Mesendoderm (in vitro differentiated cells): ENCODE results near the gene OR13A1. TPM values are rescaled to one million over a fixed set of nuclear protein-coding genes. Genes with fewer than 3 reads are reported as not detected.
"Not testable (repeated sequence)": the region's sequence is repeated elsewhere in the genome, so short reads cannot be mapped to it uniquely, and the experiment has no call there.

ENCODE experiments used
- DNase-seq: peaks from one replicate; pipeline ENCODE4 v3.0.0; 2013
- H2AK5ac ChIP-seq: 2 replicates; pipeline ENCODE4 v1.6.1; 2013; ENCODE audit warnings: low read length, inconsistent platforms
- H2BK120ac ChIP-seq: 2 replicates; pipeline ENCODE4 v1.6.1; 2013; ENCODE audit warnings: low read depth, mild to moderate bottlenecking, low read length, moderate library complexity, mixed read lengths
- H2BK15ac ChIP-seq: replicated peaks from 2 replicates; pipeline ENCODE4 v1.6.1; 2013; ENCODE audit warnings: low read depth, mild to moderate bottlenecking, moderate library complexity
- H2BK5ac ChIP-seq: 2 replicates; pipeline ENCODE4 v1.6.1; 2013; ENCODE audit warnings: low read length, inconsistent platforms
- H3K18ac ChIP-seq: 2 replicates; pipeline ENCODE4 v1.6.1; 2013; ENCODE audit warnings: mild to moderate bottlenecking, low read length, mixed read lengths
- H3K23ac ChIP-seq: one replicate; pipeline ENCODE4 v1.6.1; 2013; ENCODE audit warnings: low read length
- H3K27ac ChIP-seq: 2 replicates; pipeline ENCODE4 v1.5.1; 2013; ENCODE audit warnings: low read depth, mild to moderate bottlenecking, inconsistent platforms, low read length, moderate library complexity
- H3K27me3 ChIP-seq: 2 replicates; pipeline ENCODE4 v1.6.1; 2013; ENCODE audit warnings: low read length, control low read depth, mild to moderate bottlenecking, inconsistent platforms; ENCODE audit not compliant: insufficient read depth, poor library complexity
- H3K36me3 ChIP-seq: 2 replicates; pipeline ENCODE4 v1.6.1; 2013; ENCODE audit warnings: low read length, inconsistent platforms; ENCODE audit not compliant: control insufficient read depth, insufficient read depth
- H3K4ac ChIP-seq: one replicate; pipeline ENCODE4 v1.6.1; 2013; ENCODE audit warnings: low read depth, mild to moderate bottlenecking, low read length, moderate library complexity
- H3K4me1 ChIP-seq: 2 replicates; pipeline ENCODE4 v1.6.1; 2013; ENCODE audit warnings: low read depth, low read length, inconsistent platforms; ENCODE audit not compliant: control insufficient read depth
- H3K4me2 ChIP-seq: 2 replicates; pipeline ENCODE4 v1.6.1; 2013; ENCODE audit warnings: low read length
- H3K4me3 ChIP-seq: 2 replicates; pipeline ENCODE4 v1.5.1; 2013; ENCODE audit warnings: mild to moderate bottlenecking, low read length
- H3K56ac ChIP-seq: one replicate; pipeline ENCODE4 v1.6.1; 2013; ENCODE audit warnings: low read length
- H3K79me1 ChIP-seq: 2 replicates; pipeline ENCODE4 v1.6.1; 2013; ENCODE audit warnings: low read length, inconsistent platforms
- H3K79me2 ChIP-seq: 2 replicates; pipeline ENCODE4 v1.6.1; 2013; ENCODE audit warnings: mild to moderate bottlenecking, low read length; ENCODE audit not compliant: control insufficient read depth, insufficient read depth
- H3K9ac ChIP-seq: 2 replicates; pipeline ENCODE4 v1.6.1; 2013; ENCODE audit warnings: low read length, inconsistent platforms
- H4K5ac ChIP-seq: one replicate; pipeline ENCODE4 v1.6.1; 2013; ENCODE audit warnings: low read length
- H4K8ac ChIP-seq: one replicate; pipeline ENCODE4 v1.6.1; 2013; ENCODE audit warnings: low read depth, mild to moderate bottlenecking, control low read depth, low read length, moderate library complexity
- WGBS: extraction: QIAGEN DNeasy Blood & Tissue Kit; methylation state at CpG from one replicate; pipeline ENCODE4 v1.1.7; 2013; ENCODE audit warnings: low lambda C conversion rate, missing lambda C conversion rate; ENCODE audit not compliant: insufficient coverage; ENCODE audit errors: extremely low coverage; 5-methylcytosine and 5-hydroxymethylcytosine counted together
- polyA plus RNA-seq, 2 experiments: library from polyadenylated mRNA; stranded (reverse); fragments of 200-250 nt; gene quantifications; one replicate each; pipeline ENCODE4 v1.2.3, GENCODE V29; 2013

The OR13A1 gene
- 0.03 TPM for polyA plus RNA-seq (2013, experiment 1 of 2)
- polyA plus RNA-seq (2013, experiment 2 of 2), result 0.01 TPM

GRCh38 chr10:45315508-45315907 is at the start of gene OR13A1:
TSS of gene OR13A1 (minus strand) at chr10:45315608. CDS start at chr10:45304422, 11,186 bp downstream.
- no peak within 1 kb of the TSS for H4K5ac ChIP-seq
- H3K79me1 ChIP-seq, result no peaks in the 10 kb centered on the region
- H2BK120ac ChIP-seq, result no peak within 1 kb of the TSS
- no peak within 1 kb of the TSS for H2BK15ac ChIP-seq
- no peak within 1 kb of the TSS for H3K4me3 ChIP-seq
- no peak within 1 kb of the TSS for H3K27ac ChIP-seq
- DNase-seq, result no peak
- no peak within 1 kb of the TSS for H2AK5ac ChIP-seq
- no peak within 1 kb of the TSS for H4K8ac ChIP-seq
- no peak within 1 kb of the TSS for H3K9ac ChIP-seq
- no peak within 1 kb of the TSS for H3K56ac ChIP-seq
- H3K79me2 ChIP-seq, result no peaks in the 10 kb centered on the region
- no peak within 1 kb of the TSS for H3K18ac ChIP-seq
- no CpG with 5 or more reads among the region's 2 CpGs for WGBS
- no peaks in the 10 kb centered on the region for H3K36me3 ChIP-seq
- no peak within 1 kb of the TSS for H2BK5ac ChIP-seq
- H3K4me2 ChIP-seq, result no peak within 1 kb of the TSS
- no peak within 1 kb of the TSS for H3K4ac ChIP-seq
- H3K23ac ChIP-seq, result no peak within 1 kb of the TSS
- no peaks in the 10 kb centered on the region for H3K4me1 ChIP-seq
- no peaks in the 10 kb centered on the region for H3K27me3 ChIP-seq

- H3K4me3 ChIP-seq, H3K79me2 ChIP-seq, H2BK5ac ChIP-seq, H3K18ac ChIP-seq, H4K5ac ChIP-seq, H2BK15ac ChIP-seq, H3K4me1 ChIP-seq, H3K79me1 ChIP-seq, H4K8ac ChIP-seq, H3K36me3 ChIP-seq, H2AK5ac ChIP-seq, H3K4ac ChIP-seq, H3K27me3 ChIP-seq, H3K27ac ChIP-seq, H3K23ac ChIP-seq, H2BK120ac ChIP-seq: not testable (repeated sequence)
- WGBS, result no CpG with 5 or more reads among the region's 18 CpGs
- peak overlapping the region; percentile 42 for H3K4me2 ChIP-seq
- peak overlapping the region; percentile 56 for H3K56ac ChIP-seq
- H3K9ac ChIP-seq, result peak overlapping the region; percentile 29
- peak; percentile 67 for DNase-seq
These were observed 46.8 kb upstream of the OR13A1 start for GRCh38 chr10:45361983-45362799.

GRCh38 chr10:45358961-45359360 is 43.6 kb upstream of the OR13A1 start:
- not testable (repeated sequence) for H3K4me1 ChIP-seq, H3K9ac ChIP-seq, H3K4me3 ChIP-seq, H4K8ac ChIP-seq, H3K4me2 ChIP-seq, DNase-seq, H3K23ac ChIP-seq, H3K79me2 ChIP-seq, H4K5ac ChIP-seq, H2BK120ac ChIP-seq, H3K4ac ChIP-seq, H3K36me3 ChIP-seq, H3K27me3 ChIP-seq, H2BK5ac ChIP-seq, H3K79me1 ChIP-seq, H2AK5ac ChIP-seq, H2BK15ac ChIP-seq, H3K27ac ChIP-seq, H3K18ac ChIP-seq
- H3K56ac ChIP-seq, result peak overlapping the region; percentile 25
- WGBS, result no CpG with 5 or more reads among the region's 7 CpGs

- Histone ChIP-seq H3K18ac (no peak overlapping the region), H2BK15ac (no peak overlapping the region), H3K9ac (no peak overlapping the region), H3K56ac (no peak overlapping the region), H2BK5ac (no peak overlapping the region), H4K8ac (no peak overlapping the region), H3K79me2 (no peaks in the 10 kb centered on the region), H3K23ac (no peak overlapping the region), H2BK120ac (no peak overlapping the region), H3K4me3 (no peak overlapping the region), H3K36me3 (no peaks in the 10 kb centered on the region), H4K5ac (no peak overlapping the region), H3K4ac (no peak overlapping the region), H3K27ac (no peak overlapping the region), H2AK5ac (no peak overlapping the region), H3K4me1 (peaks cover 2% of the 10 kb centered on the region), H3K27me3 (no peaks in the 10 kb centered on the region), H3K4me2 (no peak overlapping the region), H3K79me1 (no peaks in the 10 kb centered on the region)
- DNase-seq, result no peak
- WGBS, result no CpG with 5 or more reads among the region's 4 CpGs
These were observed 40.1 kb upstream of the OR13A1 start for GRCh38 chr10:45355494-45355893.

GRCh38 chr10:45354261-45354660 is 38.9 kb upstream of the OR13A1 start:
- Histone ChIP-seq H4K8ac (no peak overlapping the region), H3K18ac (no peak overlapping the region), H3K27me3 (no peaks in the 10 kb centered on the region), H3K36me3 (no peaks in the 10 kb centered on the region), H2BK15ac (no peak overlapping the region), H3K9ac (no peak overlapping the region), H3K4ac (no peak overlapping the region), H4K5ac (no peak overlapping the region), H3K4me3 (no peak overlapping the region), H3K27ac (no peak overlapping the region), H3K4me1 (peaks cover 2% of the 10 kb centered on the region), H3K79me1 (no peaks in the 10 kb centered on the region), H3K4me2 (no peak overlapping the region), H3K79me2 (no peaks in the 10 kb centered on the region), H3K56ac (no peak overlapping the region), H3K23ac (no peak overlapping the region), H2BK5ac (no peak overlapping the region), H2AK5ac (no peak overlapping the region), H2BK120ac (no peak overlapping the region)
- DNase-seq, result no peak
- WGBS, result no CpG with 5 or more reads among the region's 3 CpGs

GRCh38 chr10:45353186-45353585 is 37.8 kb upstream of the OR13A1 start:
- Histone ChIP-seq H2BK120ac (no peak overlapping the region), H3K4me1 (no peaks in the 10 kb centered on the region), H3K18ac (no peak overlapping the region), H3K4ac (no peak overlapping the region), H3K27ac (no peak overlapping the region), H4K5ac (no peak overlapping the region), H3K56ac (no peak overlapping the region), H2BK15ac (no peak overlapping the region), H3K4me3 (no peak overlapping the region), H3K23ac (no peak overlapping the region), H3K9ac (no peak overlapping the region), H3K4me2 (no peak overlapping the region), H4K8ac (no peak overlapping the region), H3K36me3 (no peaks in the 10 kb centered on the region), H3K79me2 (no peaks in the 10 kb centered on the region), H3K27me3 (no peaks in the 10 kb centered on the region), H2AK5ac (no peak overlapping the region), H2BK5ac (no peak overlapping the region), H3K79me1 (no peaks in the 10 kb centered on the region)
- no peak for DNase-seq
- WGBS, result no CpG with 5 or more reads among the region's 1 CpG
